GM15510 (cell line): Measurements from ENCODE around the gene RFX3.

ENCODE experiments used
- POLR2A ChIP-seq: IDR thresholded peaks from 3 replicates; pipeline ENCODE4 v1.6.1; 2011; ENCODE audit warnings: borderline replicate concordance; ENCODE audit not compliant: insufficient read length; ENCODE audit errors: extremely low read depth

The RFX3 gene

GRCh38 chr9:3435732-3436131 lies 90.1 kb downstream of the RFX3 start:
- no peak for TF ChIP-seq POLR2A

- no peak for TF ChIP-seq POLR2A
Observed at GRCh38 chr9:3434594-3434993, 91.2 kb downstream of the RFX3 start.

GRCh38 chr9:3433754-3434153 lies 92.0 kb downstream of the RFX3 start:
- TF ChIP-seq POLR2A = no peak

- no peak for TF ChIP-seq POLR2A
Observed at GRCh38 chr9:3433066-3433465, 92.7 kb downstream of the RFX3 start.

- no peak for TF ChIP-seq POLR2A
Observed at GRCh38 chr9:3431890-3432289, 93.9 kb downstream of the RFX3 start.

- TF ChIP-seq POLR2A = no peak
Observed at GRCh38 chr9:3419893-3420292, 105.9 kb downstream of the RFX3 start.

GRCh38 chr9:3415906-3416305 lies 109.9 kb downstream of the RFX3 start:
- TF ChIP-seq POLR2A = no peak

GRCh38 chr9:3413984-3414383 lies 111.8 kb downstream of the RFX3 start:
- no peak for TF ChIP-seq POLR2A

GRCh38 chr9:3410461-3410860 lies 115.3 kb downstream of the RFX3 start:
- TF ChIP-seq POLR2A = no peak

GRCh38 chr9:3409453-3409852 lies 116.3 kb downstream of the RFX3 start:
- TF ChIP-seq POLR2A = no peak

- TF ChIP-seq POLR2A = no peak
Observed at GRCh38 chr9:3403315-3403714, 122.5 kb downstream of the RFX3 start.

- no peak for TF ChIP-seq POLR2A
Observed at GRCh38 chr9:3401221-3401954, 124.4 kb downstream of the RFX3 start.

- TF ChIP-seq POLR2A = no peak
Observed at GRCh38 chr9:3398232-3398648, 127.6 kb downstream of the RFX3 start.

GRCh38 chr9:3397766-3398165 lies 128.0 kb downstream of the RFX3 start:
- TF ChIP-seq POLR2A = no peak

GRCh38 chr9:3391414-3391813 lies 134.4 kb downstream of the RFX3 start:
- no peak for TF ChIP-seq POLR2A

- TF ChIP-seq POLR2A = no peak
Observed at GRCh38 chr9:3386753-3387152, 139.0 kb downstream of the RFX3 start.

- no peak for TF ChIP-seq POLR2A
Observed at GRCh38 chr9:3385871-3386270, 139.9 kb downstream of the RFX3 start.
